RWPE2 (cell line): ENCODE results near the gene PPP1R15B.

Source experiments
- ATAC-seq: fragments of 200-7000 bp; cut with Tn5 transposase; 3 replicates; pipeline ENCODE4 v1.9.1; 2021; ENCODE audit warnings: low read depth
- DNase-seq: peaks from one replicate; pipeline ENCODE4 v3.0.0-alpha.2; 2020; ENCODE audit warnings: low spot score
- H3K27ac ChIP-seq: fragments of 450-650 bp; 2 replicates; pipeline ENCODE4 v1.5.1; 2017; ENCODE audit warnings: mild to moderate bottlenecking; ENCODE audit not compliant: poor library complexity, severe bottlenecking
- H3K27me3 ChIP-seq: fragments of 250-450 bp; sonication (Bioruptor Pico); 2 replicates; pipeline ENCODE4 v1.5.1; 2021; ENCODE audit warnings: mild to moderate bottlenecking, moderate library complexity; ENCODE audit not compliant: insufficient read depth, poor library complexity, severe bottlenecking
- H3K36me3 ChIP-seq: fragments of 250-450 bp; sonication (Bioruptor Pico); 2 replicates; pipeline ENCODE4 v1.5.1; 2020; ENCODE audit warnings: low read depth, mild to moderate bottlenecking, moderate library complexity
- H3K4me1 ChIP-seq: fragments of 250-450 bp; sonication (Bioruptor Pico); 2 replicates; pipeline ENCODE4 v1.5.1; 2021; ENCODE audit warnings: mild to moderate bottlenecking, moderate library complexity; ENCODE audit not compliant: insufficient read depth, poor library complexity, severe bottlenecking
- H3K4me3 ChIP-seq: fragments of 250-450 bp; sonication (Bioruptor Pico); 2 replicates; pipeline ENCODE4 v1.5.1; 2021; ENCODE audit warnings: mild to moderate bottlenecking, moderate library complexity; ENCODE audit not compliant: severe bottlenecking
- H3K9me3 ChIP-seq: fragments of 250-450 bp; sonication (Bioruptor Pico); 2 replicates; pipeline ENCODE4 v1.5.1; 2021; ENCODE audit warnings: mild to moderate bottlenecking, moderate library complexity; ENCODE audit not compliant: severe bottlenecking
- CTCF ChIP-seq: fragments of 450-650 bp; IDR thresholded peaks from one replicate; pipeline ENCODE4 v1.5.1; 2017; ENCODE audit warnings: mild to moderate bottlenecking, moderate library complexity; ENCODE audit not compliant: poor library complexity, severe bottlenecking

Gene PPP1R15B

DNA sequence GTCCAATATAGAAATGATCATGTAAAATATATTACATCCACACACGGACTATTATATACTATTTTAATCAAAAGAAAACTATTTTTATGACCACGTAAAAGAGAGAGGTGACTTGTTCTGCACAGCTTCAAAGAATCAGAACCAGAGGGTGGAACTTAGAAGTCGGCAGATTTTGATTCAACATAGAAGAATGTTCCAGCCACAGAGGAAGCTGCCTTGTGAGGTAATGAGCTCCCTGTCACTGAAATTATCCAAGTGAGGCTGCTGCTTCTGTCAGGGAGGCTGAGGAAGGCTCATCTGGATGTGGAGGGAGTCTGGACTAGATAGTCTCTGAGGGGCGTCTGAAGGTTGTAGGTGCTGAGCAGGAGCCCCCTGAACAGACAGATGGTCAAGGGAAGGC, 54.6 kb downstream of the PPP1R15B start:
- Histone ChIP-seq H3K4me1 (no peaks in the 10 kb centered on the region), H3K36me3 (no peaks in the 10 kb centered on the region), H3K27me3 (no peaks in the 10 kb centered on the region), H3K4me3 (no peak overlapping the region), H3K27ac (no peak overlapping the region), H3K9me3 (no peaks in the 10 kb centered on the region)
- no peak for DNase-seq
- no peak for TF ChIP-seq CTCF
- ATAC-seq, result no peak

GRCh38 chr1:204355913-204356312, 55.7 kb downstream of the PPP1R15B start:
- Histone ChIP-seq H3K4me1 (no peaks in the 10 kb centered on the region), H3K27ac (no peak overlapping the region), H3K27me3 (no peaks in the 10 kb centered on the region), H3K4me3 (no peak overlapping the region), H3K36me3 (no peaks in the 10 kb centered on the region), H3K9me3 (no peaks in the 10 kb centered on the region)
- DNase-seq, result no peak
- no peak for TF ChIP-seq CTCF
- ATAC-seq, result no peak

GRCh38 chr1:204354579-204354978, 57.0 kb downstream of the PPP1R15B start:
- ATAC-seq, result no peak
- DNase-seq, result no peak
- Histone ChIP-seq H3K9me3 (no peaks in the 10 kb centered on the region), H3K27ac (no peak overlapping the region), H3K4me3 (no peak overlapping the region), H3K27me3 (no peaks in the 10 kb centered on the region), H3K4me1 (no peaks in the 10 kb centered on the region), H3K36me3 (no peaks in the 10 kb centered on the region)
- no peak for TF ChIP-seq CTCF
